Neural cell (in vitro differentiated cells): ENCODE measurements around the gene CYP1A1. TPM values are rescaled to one million over a fixed set of nuclear protein-coding genes. Genes with fewer than 3 reads are reported as not detected.
"Not testable (repeated sequence)": the region's sequence is repeated elsewhere in the genome, so short reads cannot be mapped to it uniquely, and the experiment has no call there.

Experiments
- H2AFZ ChIP-seq: fragments of 200-600, 300-800 bp; sonication (generic), shearing (Covaris generic); 2 replicates; pipeline ENCODE4 v1.6.0; 2014; ENCODE audit warnings: low read depth, mild to moderate bottlenecking, antibody characterized with exemption, low read length, moderate library complexity
- H3F3A ChIP-seq: fragments of 200-600 bp; shearing (Covaris generic); 2 replicates; pipeline ENCODE4 v1.6.1; 2016; ENCODE audit warnings: mild to moderate bottlenecking, moderate library complexity, mixed read lengths, antibody characterized with exemption, low read length; ENCODE audit not compliant: insufficient read depth, poor library complexity, severe bottlenecking
- H3K27ac ChIP-seq: fragments of 200-600, 300-800 bp; sonication (generic), shearing (Covaris generic); 2 replicates; pipeline ENCODE4 v1.5.1; 2014; ENCODE audit warnings: mild to moderate bottlenecking, low read length, moderate library complexity
- H3K27me3 ChIP-seq: fragments of 300-800, 200-600 bp; sonication (generic), shearing (Covaris generic); 2 replicates; pipeline ENCODE4 v1.6.0; 2014; ENCODE audit warnings: mild to moderate bottlenecking, low read depth, low read length, moderate library complexity; ENCODE audit not compliant: insufficient read depth
- H3K36me3 ChIP-seq: fragments of 300-800, 200-600 bp; sonication (generic), shearing (Covaris generic); 2 replicates; pipeline ENCODE4 v1.5.1; 2014; ENCODE audit warnings: mild to moderate bottlenecking, antibody characterized with exemption, low read length, moderate library complexity; ENCODE audit not compliant: insufficient read depth
- H3K4me2 ChIP-seq: fragments of 300-800, 200-600 bp; sonication (generic), shearing (Covaris generic); 2 replicates; pipeline ENCODE4 v1.6.0; 2014; ENCODE audit warnings: mild to moderate bottlenecking, low read length
- H3K4me3 ChIP-seq: fragments of 300-800, 200-600 bp; sonication (generic), shearing (Covaris generic); 2 replicates; pipeline ENCODE4 v1.5.1; 2014; ENCODE audit warnings: mild to moderate bottlenecking, low read length, moderate library complexity
- H3K79me2 ChIP-seq: fragments of 200-600 bp; shearing (Covaris generic); replicated peaks from 2 replicates; pipeline ENCODE4 v1.6.0; 2014; ENCODE audit warnings: mild to moderate bottlenecking, low read length, moderate library complexity; ENCODE audit not compliant: insufficient read depth
- H3K9ac ChIP-seq: fragments of 300-800, 200-600 bp; sonication (generic), shearing (Covaris generic); 2 replicates; pipeline ENCODE4 v1.6.1; 2016; ENCODE audit warnings: mild to moderate bottlenecking, low read length, mixed read lengths
- H3K9me2 ChIP-seq: fragments of 200-600 bp; shearing (Covaris generic); 2 replicates; pipeline ENCODE4 v1.6.1; 2016; ENCODE audit warnings: mild to moderate bottlenecking, low read length, mixed read lengths; ENCODE audit not compliant: insufficient read depth
- H3K9me3 ChIP-seq: fragments of 200-600, 300-800 bp; sonication (generic), shearing (Covaris generic); 2 replicates; pipeline ENCODE4 v1.6.1; 2016; ENCODE audit warnings: mild to moderate bottlenecking, mixed run types, low read length, moderate library complexity, mixed read lengths
- H4K20me1 ChIP-seq: fragments of 200-600 bp; shearing (Covaris generic); 2 replicates; pipeline ENCODE4 v1.6.1; 2016; ENCODE audit warnings: mild to moderate bottlenecking, mixed run types; ENCODE audit not compliant: insufficient read depth
- EP300 ChIP-seq: fragments of 450-650 bp; conservative IDR thresholded peaks from 2 replicates; pipeline ENCODE4 v1.6.1; 2014; ENCODE audit warnings: antibody characterized with exemption, mild to moderate bottlenecking, moderate library complexity; ENCODE audit not compliant: poor library complexity, severe bottlenecking
- EZH2 ChIP-seq: fragments of 200-600, 300-800 bp; shearing (Covaris generic), sonication (generic); IDR thresholded peaks from 2 replicates; pipeline ENCODE4 v1.6.1; 2014; ENCODE audit warnings: antibody characterized with exemption, low read length, borderline replicate concordance, mild to moderate bottlenecking; ENCODE audit not compliant: insufficient read depth, poor library complexity, severe bottlenecking
- MXI1 ChIP-seq: fragments of 450-650 bp; conservative IDR thresholded peaks from 2 replicates; pipeline ENCODE4 v1.6.1; 2014; ENCODE audit warnings: antibody characterized with exemption, mild to moderate bottlenecking; ENCODE audit not compliant: poor library complexity, severe bottlenecking
- POLR2AphosphoS5 ChIP-seq: IDR thresholded peaks from 2 replicates; pipeline ENCODE4 v1.6.1; 2012
- RAD21 ChIP-seq: fragments of 450-650 bp; conservative IDR thresholded peaks from 2 replicates; pipeline ENCODE4 v1.6.1; 2014; ENCODE audit warnings: antibody characterized with exemption, mild to moderate bottlenecking, moderate library complexity
- SMC3 ChIP-seq: fragments of 450-650 bp; conservative IDR thresholded peaks from 2 replicates; pipeline ENCODE4 v1.6.1; 2014; ENCODE audit warnings: antibody characterized with exemption, mild to moderate bottlenecking, moderate library complexity; ENCODE audit not compliant: poor library complexity
- TAF1 ChIP-seq: IDR thresholded peaks from 2 replicates; pipeline ENCODE4 v1.6.1; 2012; ENCODE audit warnings: low read depth
- polyA plus RNA-seq: library from polyadenylated mRNA; depleted of rRNA; stranded (reverse); fragments of >200 nt; gene quantifications from 2 replicates; pipeline ENCODE4 v1.2.3, GENCODE V29; 2014
- TF ChIP-seq, protein P1 (sequence below): fragments of 450-650 bp; IDR thresholded peaks from 2 replicates; pipeline ENCODE4 v1.5.1; 2014; ENCODE audit warnings: antibody characterized with exemption, mild to moderate bottlenecking, moderate library complexity; ENCODE audit not compliant: poor library complexity, severe bottlenecking
- TF ChIP-seq, protein P2 (sequence below): IDR thresholded peaks from 2 replicates; pipeline ENCODE4 v1.6.1; 2012; ENCODE audit warnings: borderline replicate concordance

Gene CYP1A1
- polyA plus RNA-seq, 1 donor from 2014 or later = 0.09 TPM

DNA sequence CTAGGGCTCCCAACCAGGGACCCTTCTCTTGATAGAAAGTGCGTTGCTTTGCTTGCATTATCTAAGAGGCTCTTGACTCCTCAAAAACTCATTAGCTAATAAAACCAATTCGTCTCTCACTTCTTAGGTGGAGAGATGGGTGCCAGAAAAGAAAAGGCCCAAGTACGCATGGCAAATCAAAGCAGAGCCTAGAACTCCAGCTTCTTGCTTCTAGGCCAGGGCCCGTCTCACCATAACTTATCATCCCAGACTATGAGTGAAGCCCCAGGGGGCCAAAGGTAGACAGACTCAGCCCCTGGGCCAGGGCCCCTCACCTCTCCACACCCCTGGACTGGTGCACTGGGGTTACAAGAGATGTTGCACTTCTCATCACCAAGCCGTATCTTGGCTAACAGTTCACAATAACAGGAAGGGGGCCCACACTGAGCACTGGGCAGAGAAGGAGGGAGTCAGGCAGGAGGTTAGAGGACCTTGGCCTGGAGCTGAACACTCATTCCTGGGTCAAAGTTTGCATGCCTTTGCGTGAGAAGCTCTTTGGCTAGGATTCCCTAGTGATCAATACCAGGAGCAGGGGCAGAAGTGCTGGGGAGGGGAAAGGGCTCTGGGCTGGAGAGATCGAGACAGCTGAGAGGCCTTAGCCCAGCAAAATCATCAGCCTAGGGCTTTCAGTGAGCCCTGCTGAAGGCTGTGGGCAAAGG, 5.4 kb upstream of the CYP1A1 start:
- TF ChIP-seq EP300 (no peak), MXI1 (no peak), EZH2 (no peak), SMC3 (no peak), RAD21 (no peak), POLR2AphosphoS5 (no peak), TAF1 (no peak)
- TF ChIP-seq, protein P1, sequence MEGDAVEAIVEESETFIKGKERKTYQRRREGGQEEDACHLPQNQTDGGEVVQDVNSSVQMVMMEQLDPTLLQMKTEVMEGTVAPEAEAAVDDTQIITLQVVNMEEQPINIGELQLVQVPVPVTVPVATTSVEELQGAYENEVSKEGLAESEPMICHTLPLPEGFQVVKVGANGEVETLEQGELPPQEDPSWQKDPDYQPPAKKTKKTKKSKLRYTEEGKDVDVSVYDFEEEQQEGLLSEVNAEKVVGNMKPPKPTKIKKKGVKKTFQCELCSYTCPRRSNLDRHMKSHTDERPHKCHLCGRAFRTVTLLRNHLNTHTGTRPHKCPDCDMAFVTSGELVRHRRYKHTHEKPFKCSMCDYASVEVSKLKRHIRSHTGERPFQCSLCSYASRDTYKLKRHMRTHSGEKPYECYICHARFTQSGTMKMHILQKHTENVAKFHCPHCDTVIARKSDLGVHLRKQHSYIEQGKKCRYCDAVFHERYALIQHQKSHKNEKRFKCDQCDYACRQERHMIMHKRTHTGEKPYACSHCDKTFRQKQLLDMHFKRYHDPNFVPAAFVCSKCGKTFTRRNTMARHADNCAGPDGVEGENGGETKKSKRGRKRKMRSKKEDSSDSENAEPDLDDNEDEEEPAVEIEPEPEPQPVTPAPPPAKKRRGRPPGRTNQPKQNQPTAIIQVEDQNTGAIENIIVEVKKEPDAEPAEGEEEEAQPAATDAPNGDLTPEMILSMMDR = no peak
- TF ChIP-seq, protein P2, sequence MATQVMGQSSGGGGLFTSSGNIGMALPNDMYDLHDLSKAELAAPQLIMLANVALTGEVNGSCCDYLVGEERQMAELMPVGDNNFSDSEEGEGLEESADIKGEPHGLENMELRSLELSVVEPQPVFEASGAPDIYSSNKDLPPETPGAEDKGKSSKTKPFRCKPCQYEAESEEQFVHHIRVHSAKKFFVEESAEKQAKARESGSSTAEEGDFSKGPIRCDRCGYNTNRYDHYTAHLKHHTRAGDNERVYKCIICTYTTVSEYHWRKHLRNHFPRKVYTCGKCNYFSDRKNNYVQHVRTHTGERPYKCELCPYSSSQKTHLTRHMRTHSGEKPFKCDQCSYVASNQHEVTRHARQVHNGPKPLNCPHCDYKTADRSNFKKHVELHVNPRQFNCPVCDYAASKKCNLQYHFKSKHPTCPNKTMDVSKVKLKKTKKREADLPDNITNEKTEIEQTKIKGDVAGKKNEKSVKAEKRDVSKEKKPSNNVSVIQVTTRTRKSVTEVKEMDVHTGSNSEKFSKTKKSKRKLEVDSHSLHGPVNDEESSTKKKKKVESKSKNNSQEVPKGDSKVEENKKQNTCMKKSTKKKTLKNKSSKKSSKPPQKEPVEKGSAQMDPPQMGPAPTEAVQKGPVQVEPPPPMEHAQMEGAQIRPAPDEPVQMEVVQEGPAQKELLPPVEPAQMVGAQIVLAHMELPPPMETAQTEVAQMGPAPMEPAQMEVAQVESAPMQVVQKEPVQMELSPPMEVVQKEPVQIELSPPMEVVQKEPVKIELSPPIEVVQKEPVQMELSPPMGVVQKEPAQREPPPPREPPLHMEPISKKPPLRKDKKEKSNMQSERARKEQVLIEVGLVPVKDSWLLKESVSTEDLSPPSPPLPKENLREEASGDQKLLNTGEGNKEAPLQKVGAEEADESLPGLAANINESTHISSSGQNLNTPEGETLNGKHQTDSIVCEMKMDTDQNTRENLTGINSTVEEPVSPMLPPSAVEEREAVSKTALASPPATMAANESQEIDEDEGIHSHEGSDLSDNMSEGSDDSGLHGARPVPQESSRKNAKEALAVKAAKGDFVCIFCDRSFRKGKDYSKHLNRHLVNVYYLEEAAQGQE = no peak
- no peak overlapping the region for H3K4me3 ChIP-seq
- H2AFZ ChIP-seq = no peak overlapping the region
- no peak overlapping the region for H3K9ac ChIP-seq
- no peaks in the 10 kb centered on the region for H3K9me2 ChIP-seq
- H4K20me1 ChIP-seq = no peaks in the 10 kb centered on the region
- H3K79me2 ChIP-seq = no peaks in the 10 kb centered on the region
- no peaks in the 10 kb centered on the region for H3K36me3 ChIP-seq
- H3K27ac ChIP-seq = no peak overlapping the region
- H3K9me3 ChIP-seq = no peaks in the 10 kb centered on the region
- H3K27me3 ChIP-seq = peaks cover 13% of the 10 kb centered on the region
- no peaks in the 10 kb centered on the region for H3F3A ChIP-seq
- no peak overlapping the region for H3K4me2 ChIP-seq

DNA sequence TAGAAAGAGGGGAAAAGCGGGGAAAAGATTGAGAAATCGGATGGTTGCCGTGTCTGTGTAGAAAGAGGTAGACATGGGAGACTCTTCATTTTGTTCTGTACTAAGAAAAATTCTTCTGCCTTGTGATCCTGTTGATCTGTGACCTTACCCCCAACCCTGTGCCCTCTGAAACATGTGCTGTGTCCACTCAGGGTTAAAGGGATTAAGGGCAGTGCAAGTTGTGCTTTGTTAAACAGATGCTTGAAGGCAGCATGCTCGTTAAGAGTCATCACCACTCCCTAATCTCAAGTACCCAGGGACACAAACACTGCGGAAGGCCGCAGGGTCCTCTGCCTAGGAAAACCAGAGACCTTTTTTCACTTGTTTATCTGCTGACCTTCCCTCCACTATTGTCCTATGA, 4.0 kb upstream of the CYP1A1 start:
- H3K27me3 ChIP-seq = peaks cover 15% of the 10 kb centered on the region
- not testable (repeated sequence) for H3K36me3 ChIP-seq, H3K4me3 ChIP-seq, H3K9me3 ChIP-seq, H3K9me2 ChIP-seq, H3K27ac ChIP-seq, H2AFZ ChIP-seq, H3F3A ChIP-seq, H3K9ac ChIP-seq, H4K20me1 ChIP-seq, H3K79me2 ChIP-seq, H3K4me2 ChIP-seq

DNA sequence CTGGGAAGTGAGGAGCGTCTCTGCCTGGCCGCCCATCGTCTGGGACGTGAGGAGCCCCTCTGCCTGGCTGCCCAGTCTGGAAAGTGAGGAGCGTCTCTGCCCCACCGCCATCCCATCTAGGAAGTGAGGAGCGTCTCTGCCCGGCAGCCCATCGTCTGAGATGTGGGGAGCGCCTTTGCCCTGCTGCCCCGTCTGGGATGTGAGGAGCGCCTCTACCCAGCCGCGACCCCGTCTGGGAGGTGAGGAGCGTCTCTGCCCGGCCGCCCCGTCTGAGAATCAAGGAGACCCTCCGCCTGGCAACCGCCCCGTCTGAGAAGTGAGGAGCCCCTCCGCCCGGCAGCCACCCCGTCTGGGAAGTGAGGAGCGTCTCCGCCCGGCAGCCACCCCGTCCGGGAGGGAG, 3.4 kb upstream of the CYP1A1 start:
- not testable (repeated sequence) for H2AFZ ChIP-seq, H3K79me2 ChIP-seq, H3K9me3 ChIP-seq, H3K9me2 ChIP-seq, H3K4me3 ChIP-seq, H3K4me2 ChIP-seq, H3F3A ChIP-seq, H3K27ac ChIP-seq, H4K20me1 ChIP-seq, H3K9ac ChIP-seq, H3K36me3 ChIP-seq
- H3K27me3 ChIP-seq = peaks cover 15% of the 10 kb centered on the region
